WTC11 (cell line): ENCODE measurements around the gene NEURL1B. TPM values are rescaled to one million over a fixed set of nuclear protein-coding genes. Genes with fewer than 3 reads are reported as not detected.
"Not testable (repeated sequence)": the region's sequence is repeated elsewhere in the genome, so short reads cannot be mapped to it uniquely, and the experiment has no call there.

Experiments used
- ATAC-seq: fragments of 200-7000 bp; cut with Tn5 transposase; 2 replicates; pipeline ENCODE4 v1.10.0; 2021; ENCODE audit warnings: mild to moderate bottlenecking, moderate library complexity
- CTCF ChIA-PET: fragments of 300-600 bp; sonication (Branson Sonifier 250); formaldehyde crosslinking; loops from one replicate; lab custom pipeline; 2021; ENCODE audit warnings: antibody characterized with exemption; lab: Charles Lee
- POLR2A ChIA-PET: fragments of 350-600 bp; sonication (Branson Sonifier 250); formaldehyde crosslinking; loops from one replicate; lab custom pipeline; 2021; ENCODE audit warnings: antibody characterized with exemption; lab: Charles Lee
- DNase-seq: peaks from one replicate; pipeline ENCODE4 v3.0.0; 2021; ENCODE audit warnings: low spot score
- H3K27ac Mint-ChIP-seq: 2 replicates; pipeline ENCODE4 v1.8.0; 2021; ENCODE audit warnings: mixed read lengths
- H3K27me3 Mint-ChIP-seq: 2 replicates; pipeline ENCODE4 v1.8.0; 2021; ENCODE audit warnings: low read depth, mild to moderate bottlenecking, moderate library complexity, mixed read lengths
- H3K36me3 Mint-ChIP-seq: 2 replicates; pipeline ENCODE4 v1.8.0; 2021; ENCODE audit warnings: mixed read lengths
- H3K4me1 Mint-ChIP-seq: 2 replicates; pipeline ENCODE4 v1.8.0; 2022; ENCODE audit warnings: mixed read lengths
- H3K4me3 Mint-ChIP-seq: 2 replicates; pipeline ENCODE4 v1.8.0; 2021; ENCODE audit warnings: mild to moderate bottlenecking, moderate library complexity, mixed read lengths
- H3K9me3 Mint-ChIP-seq: 2 replicates; pipeline ENCODE4 v1.8.0; 2021; ENCODE audit warnings: mixed read lengths
- AR ChIP-seq: fragments of 250-450 bp; sonication (Bioruptor Pico); IDR thresholded peaks from 2 replicates; pipeline ENCODE4 v1.9.0; 2021; ENCODE audit warnings: mild to moderate bottlenecking
- CREM ChIP-seq: sonication (generic); formaldehyde crosslinking; IDR thresholded peaks from 2 replicates; pipeline ENCODE4 v1.8.1; 2022; ENCODE audit warnings: mild to moderate bottlenecking, missing genetic modification reagents, moderate library complexity
- ELF4 ChIP-seq: sonication (generic); formaldehyde crosslinking; IDR thresholded peaks from 2 replicates; pipeline ENCODE4 v1.8.1; 2022; ENCODE audit warnings: low read depth, mild to moderate bottlenecking, moderate library complexity, missing genetic modification reagents
- EMX1 ChIP-seq: fragments of 250-450 bp; sonication (Bioruptor Pico); IDR thresholded peaks from 2 replicates; pipeline ENCODE4 v1.8.0; 2021; ENCODE audit warnings: mild to moderate bottlenecking
- ESRRA ChIP-seq: sonication (generic); formaldehyde crosslinking; IDR thresholded peaks from 2 replicates; pipeline ENCODE4 v1.8.1; 2022; ENCODE audit warnings: mild to moderate bottlenecking, missing genetic modification reagents, borderline replicate concordance
- HMGA2 ChIP-seq: fragments of 250-450 bp; sonication (Bioruptor Pico); IDR thresholded peaks from 2 replicates; pipeline ENCODE4 v1.4.0; 2021; ENCODE audit warnings: mild to moderate bottlenecking, moderate library complexity
- MLX ChIP-seq: sonication (generic); formaldehyde crosslinking; IDR thresholded peaks from 2 replicates; pipeline ENCODE4 v1.8.1; 2023; ENCODE audit warnings: mild to moderate bottlenecking, missing genetic modification reagents, moderate library complexity
- NFE2L1 ChIP-seq: sonication (generic); formaldehyde crosslinking; IDR thresholded peaks from 2 replicates; pipeline ENCODE4 v1.8.1; 2023; ENCODE audit warnings: missing genetic modification reagents
- NR2C2 ChIP-seq: sonication (generic); formaldehyde crosslinking; IDR thresholded peaks from 2 replicates; pipeline ENCODE4 v1.8.0; 2022; ENCODE audit warnings: mild to moderate bottlenecking, missing genetic modification reagents
- PRDM15 ChIP-seq: sonication (generic); formaldehyde crosslinking; IDR thresholded peaks from 2 replicates; pipeline ENCODE4 v1.8.0; 2022; ENCODE audit warnings: missing genetic modification reagents
- RORB ChIP-seq: fragments of 250-450 bp; sonication (Bioruptor Pico); IDR thresholded peaks from 2 replicates; pipeline ENCODE4 v1.9.0; 2021; ENCODE audit warnings: mild to moderate bottlenecking
- SMAD3 ChIP-seq: sonication (generic); formaldehyde crosslinking; IDR thresholded peaks from 2 replicates; pipeline ENCODE4 v1.8.0; 2022; ENCODE audit warnings: missing genetic modification reagents, mild to moderate bottlenecking, borderline replicate concordance
- SMAD4 ChIP-seq: sonication (generic); formaldehyde crosslinking; IDR thresholded peaks from 2 replicates; pipeline ENCODE4 v1.8.0; 2022; ENCODE audit warnings: mild to moderate bottlenecking, missing genetic modification reagents
- TP53 ChIP-seq: sonication (generic); formaldehyde crosslinking; IDR thresholded peaks from 2 replicates; pipeline ENCODE4 v1.8.1; 2023; ENCODE audit warnings: mild to moderate bottlenecking, missing genetic modification reagents
- USF1 ChIP-seq: sonication (generic); formaldehyde crosslinking; IDR thresholded peaks from 2 replicates; pipeline ENCODE4 v1.8.0; 2022; ENCODE audit warnings: mild to moderate bottlenecking, missing genetic modification reagents
- USF2 ChIP-seq: sonication (generic); formaldehyde crosslinking; IDR thresholded peaks from 2 replicates; pipeline ENCODE4 v1.8.1; 2023; ENCODE audit warnings: mild to moderate bottlenecking, missing genetic modification reagents, moderate library complexity
- ZBTB43 ChIP-seq: sonication (generic); formaldehyde crosslinking; IDR thresholded peaks from 2 replicates; pipeline ENCODE4 v1.8.1; 2023; ENCODE audit warnings: mild to moderate bottlenecking, missing genetic modification reagents
- ZMAT4 ChIP-seq: fragments of 250-450 bp; sonication (Bioruptor Pico); IDR thresholded peaks from 2 replicates; pipeline ENCODE4 v1.9.0; 2021; ENCODE audit warnings: mild to moderate bottlenecking
- ZNF263 ChIP-seq: sonication (generic); formaldehyde crosslinking; IDR thresholded peaks from 2 replicates; pipeline ENCODE4 v1.8.1; 2022; ENCODE audit warnings: low read depth, mild to moderate bottlenecking, moderate library complexity, missing genetic modification reagents
- ZNF317 ChIP-seq: sonication (generic); formaldehyde crosslinking; IDR thresholded peaks from 2 replicates; pipeline ENCODE4 v1.8.1; 2023; ENCODE audit warnings: low read depth, mild to moderate bottlenecking, moderate library complexity, missing genetic modification reagents, borderline replicate concordance
- total RNA-seq: library from RNA; stranded (reverse); gene quantifications from 3 replicates; pipeline ENCODE4 v1.2.3, GENCODE V29; 2021

NEURL1B gene
- total RNA-seq, 1 experiment from 2014 or later, result 9.8 TPM

GRCh38 chr5:172676914-172677475 lies 35.9 kb downstream of the NEURL1B start:
- ATAC-seq, result no peak
- CTCF ChIA-PET, result interaction anchor here (0.7 to 1.1 kb wide), 2 partner anchors 11 to 215 kb away, joined by 3 to 4 read pairs; no protein-coding TSS in a partner anchor
- Mint-ChIP-seq H3K9me3 (no peaks in the 10 kb centered on the region), H3K27ac (no peak overlapping the region), H3K4me3 (no peak overlapping the region), H3K36me3 (0 out of 2 replicates have a peak, but pooled peaks cover 2% of the 10 kb centered on the region), H3K27me3 (peaks cover 3% of the 10 kb centered on the region), H3K4me1 (peaks cover 12% of the 10 kb centered on the region)
- POLR2A ChIA-PET, result no interaction called here
- no peak for DNase-seq
- TF ChIP-seq CREM (CRISPR knock-in tag) (no peak), NR2C2 (no peak), RORB (CRISPR knock-in tag) (no peak), ELF4 (CRISPR knock-in tag) (no peak), ZNF263 (no peak), TP53 (CRISPR knock-in tag) (no peak), USF2 (CRISPR knock-in tag) (no peak), ZNF317 (no peak), EMX1 (CRISPR knock-in tag) (no peak), MLX (no peak), AR (CRISPR knock-in tag) (no peak), ZMAT4 (CRISPR knock-in tag) (no peak), PRDM15 (CRISPR knock-in tag) (no peak), SMAD4 (CRISPR knock-in tag) (no peak), NFE2L1 (CRISPR knock-in tag) (no peak), HMGA2 (no peak), ZBTB43 (CRISPR knock-in tag) (no peak), SMAD3 (CRISPR knock-in tag) (no peak), ESRRA (CRISPR knock-in tag) (no peak), USF1 (CRISPR knock-in tag) (no peak)

- POLR2A ChIA-PET, H3K4me3 Mint-ChIP-seq, H3K27ac Mint-ChIP-seq, H3K36me3 Mint-ChIP-seq, CTCF ChIA-PET, DNase-seq, ATAC-seq, H3K9me3 Mint-ChIP-seq: not testable (repeated sequence)
- peaks cover 16% of the 10 kb centered on the region for H3K4me1 Mint-ChIP-seq
- H3K27me3 Mint-ChIP-seq, result peaks cover 17% of the 10 kb centered on the region
Observed at GRCh38 chr5:172678362-172678874, 37.4 kb downstream of the NEURL1B start.
